Left ventricle myocardium superior (tissue), 1 donor: ENCODE measurements around the gene DNAJA2. TPM values are rescaled to one million over a fixed set of nuclear protein-coding genes. Genes with fewer than 3 reads are reported as not detected.
"Not testable (repeated sequence)": the region's sequence is repeated elsewhere in the genome, so short reads cannot be mapped to it uniquely, and the experiment has no call there.

ENCODE experiments used
- ATAC-seq: fragments of 200-7000 bp; cut with Tn5 transposase; one replicate; pipeline ENCODE4 v1.9.1; 2020; ENCODE audit warnings: mild to moderate bottlenecking, moderate library complexity
- DNase-seq: peaks from one replicate; pipeline ENCODE4 v3.0.0-alpha.2; 2020
- intact Hi-C: fragments of 100-400 bp; cut with micrococcal nuclease; formaldehyde crosslinking; loops from one replicate; pipeline ENCODE4 v1.11.0; 2022
- total RNA-seq: library from RNA; stranded (reverse); fragmentation: NEBNext Ultra II Directional; extraction: Animal tissue kit (Norgen Biotek cat#: 25700); gene quantifications from one replicate; pipeline ENCODE4 v1.2.1, GENCODE V29; 2021
- donor health status: DM: no; HTN: yes; CAD: no; lungs with severe emphysema.

The DNAJA2 gene
- total RNA-seq, 1 donor from 2014 or later = 97.2 TPM

GRCh38 chr16:46980926-46981325, 7.5 kb upstream of the DNAJA2 start:
- intact Hi-C loops = no loop called here

GRCh38 chr16:46976550-46976949, 3.1 kb upstream of the DNAJA2 start:
- no peak for ATAC-seq
- intact Hi-C loops = no loop called here
- DNase-seq = no peak

More at GRCh38 chr16:46980926-46981325, 7.5 kb upstream of the DNAJA2 start:
- no peak for DNase-seq
- no peak for ATAC-seq

GRCh38 chr16:46975908-46976470, 2.5 kb upstream of the DNAJA2 start:
- intact Hi-C loops = no loop called here
- ATAC-seq (no peak), DNase-seq (no peak)

GRCh38 chr16:46975165-46975564, 1.7 kb upstream of the DNAJA2 start:
- no peak for DNase-seq
- intact Hi-C loops = no loop called here
- ATAC-seq = no peak

- no peak for ATAC-seq
- intact Hi-C loops = loop anchor here (5.0 kb wide), 1 partner anchor 63 kb away; no protein-coding TSS in a partner anchor
- no peak for DNase-seq
These were observed 878 bp upstream of the DNAJA2 start for GRCh38 chr16:46974352-46974751.

GRCh38 chr16:46973996-46974324, 486 bp upstream of the DNAJA2 start:
- DNase-seq = no peak
- intact Hi-C loops = loop anchor here (5.0 kb wide), 1 partner anchor 63 kb away; no protein-coding TSS in a partner anchor
- no peak for ATAC-seq

GRCh38 chr16:46972429-46973206, 856 bp downstream of the DNAJA2 start:
- DNase-seq (peak; percentile 53), ATAC-seq (peak; percentile 7)
- intact Hi-C loops = loop anchor here (5.0 kb wide), 1 partner anchor 65 kb away; no protein-coding TSS in a partner anchor

GRCh38 chr16:46971271-46971670, 2.2 kb downstream of the DNAJA2 start:
- DNase-seq (no peak), ATAC-seq (no peak)
- intact Hi-C loops = loop anchor here (5.0 kb wide), 1 partner anchor 66 kb away; no protein-coding TSS in a partner anchor

- ATAC-seq (peak; percentile 64), DNase-seq (peak; percentile 69)
- intact Hi-C loops = loop anchor here (5.0 kb wide), 1 partner anchor 67 kb away; no protein-coding TSS in a partner anchor
These were observed 3.4 kb downstream of the DNAJA2 start for GRCh38 chr16:46970089-46970488.

GRCh38 chr16:46968063-46968435, 5.4 kb downstream of the DNAJA2 start:
- ATAC-seq = no peak
- no peak for DNase-seq
- intact Hi-C loops = no loop called here

GRCh38 chr16:46962629-46963028, 10.8 kb downstream of the DNAJA2 start:
- intact Hi-C loops = no loop called here
- ATAC-seq = no peak
- no peak for DNase-seq

- intact Hi-C loops = no loop called here
- DNase-seq (no peak), ATAC-seq (peak; percentile 41)
These were observed 11.8 kb downstream of the DNAJA2 start for GRCh38 chr16:46961373-46962353.

- no peak for ATAC-seq
- no peak for DNase-seq
- intact Hi-C loops = no loop called here
These were observed 18.9 kb downstream of the DNAJA2 start for GRCh38 chr16:46954562-46954961.

- DNase-seq = no peak
- intact Hi-C loops = no loop called here
- ATAC-seq = no peak
These were observed 23.5 kb downstream of the DNAJA2 start for GRCh38 chr16:46950009-46950408.

- DNase-seq (no peak), ATAC-seq (no peak)
- intact Hi-C loops = no loop called here
These were observed 24.1 kb downstream of the DNAJA2 start for GRCh38 chr16:46949241-46949892.

GRCh38 chr16:46948548-46949166, 24.8 kb downstream of the DNAJA2 start:
- intact Hi-C loops = no loop called here
- ATAC-seq = no peak
- DNase-seq = no peak

GRCh38 chr16:46947900-46948547, 25.4 kb downstream of the DNAJA2 start:
- intact Hi-C loops = no loop called here
- ATAC-seq (peak; percentile 24), DNase-seq (no peak)

GRCh38 chr16:46944713-46945112, 28.8 kb downstream of the DNAJA2 start:
- intact Hi-C loops = not testable (repeated sequence)

More at GRCh38 chr16:46944713-46945112, 28.8 kb downstream of the DNAJA2 start:
- not testable (repeated sequence) for ATAC-seq, DNase-seq
